Right lobe of liver (tissue), 6 donors: ENCODE data around the gene PFKFB3. TPM values are rescaled to one million over a fixed set of nuclear protein-coding genes. Genes with fewer than 3 reads are reported as not detected.

Experiments
- ATAC-seq, 4 donors: fragments of 200-7000 bp; cut with Tn5 transposase; one replicate each; pipeline ENCODE4 v1.9.1; 2020; ENCODE audit warnings: mild to moderate bottlenecking in 4 of 4, moderate library complexity in 4 of 4
- DNase-seq, 3 donors: peaks; one replicate each; pipeline ENCODE4 v3.0.0-alpha.2; 2020
- H3K27ac ChIP-seq, 3 donors: fragments of 200-600 bp; one replicate each; pipeline ENCODE4 v1.8.0; 2022
- H3K27me3 ChIP-seq, 2 donors: fragments of 200-600 bp; one replicate each; pipeline ENCODE4 v1.8.0; 2022
- H3K36me3 ChIP-seq, 4 donors: fragments of 200-600 bp; sonication (generic) in 1 of 4; one replicate each; pipeline versions ENCODE4 v1.5.1 to v1.8.0; 2017 to 2022; ENCODE audit warnings: control low read depth in 1 of 4
- H3K4me1 ChIP-seq, 4 donors: fragments of 200-600 bp; sonication (generic) in 1 of 4; one replicate each; pipeline versions ENCODE4 v1.5.1 to v1.8.0; 2017 to 2022; ENCODE audit warnings: control low read depth in 1 of 4
- H3K4me3 ChIP-seq, 3 donors: fragments of 200-600 bp; one replicate each; pipeline ENCODE4 v1.8.0; 2022
- H3K9me3 ChIP-seq, 4 donors: fragments of 200-600 bp; sonication (generic) in 1 of 4; one replicate each; pipeline versions ENCODE4 v1.5.1 to v1.8.0; 2017 to 2022; ENCODE audit warnings: control low read depth in 1 of 4
- POLR2A ChIP-seq: fragments of 450-650 bp; IDR thresholded peaks from one replicate; pipeline ENCODE4 v1.6.1; 2017; ENCODE audit warnings: antibody characterized with exemption, mild to moderate bottlenecking
- WGBS: methylation state at CpG from one replicate; pipeline ENCODE4 v1.1.6; 2018; ENCODE audit warnings: low coverage, low lambda C conversion rate; ENCODE audit not compliant: insufficient coverage; ENCODE audit errors: missing lambda C conversion rate; 5-methylcytosine and 5-hydroxymethylcytosine counted together
- intact Hi-C, 2 donors: fragments of 100-400 bp; cut with DNase I; formaldehyde crosslinking; loops; one replicate each; pipeline versions ENCODE4 v1.11.2 to v1.14.1; 2022
- total RNA-seq, 6 experiments: library from RNA; depleted of rRNA in 2 of 6; stranded (reverse); fragments of >200 nt in 2 of 6; fragmentation: NEBNext Ultra II Directional in 3 of 6; extraction: Animal tissue kit (Norgen Biotek cat#: 25700) in 3 of 6; gene quantifications; one replicate each; pipeline versions ENCODE4 v1.1.0 to v1.2.4, GENCODE V29; 2016 to 2023
- TF ChIP-seq, protein P1 (sequence below), 4 donors: fragments of 200-600 bp in 3 of 4; fragments of 450-650 bp in 1 of 4; IDR thresholded peaks; one replicate each; pipeline versions ENCODE4 v1.5.1 to v1.8.0; 2016 to 2022; ENCODE audit warnings: antibody characterized with exemption in 4 of 4, mild to moderate bottlenecking in 2 of 4
- donor health status: DM: no; HTN: yes; CAD: no.
- donor health status: DM: no; HTN: no; CAD: no.
- donor health status: DM: no; HTN: no; CAD: no.
- donor health status: DM: no; HTN: yes; CAD: no.
- donor health status: DM: no; HTN: yes; CAD: no.

The PFKFB3 gene
- total RNA-seq, 6 experiments from 2014 or later, result 6.8 to 57.8 (median 20.8) TPM

DNA sequence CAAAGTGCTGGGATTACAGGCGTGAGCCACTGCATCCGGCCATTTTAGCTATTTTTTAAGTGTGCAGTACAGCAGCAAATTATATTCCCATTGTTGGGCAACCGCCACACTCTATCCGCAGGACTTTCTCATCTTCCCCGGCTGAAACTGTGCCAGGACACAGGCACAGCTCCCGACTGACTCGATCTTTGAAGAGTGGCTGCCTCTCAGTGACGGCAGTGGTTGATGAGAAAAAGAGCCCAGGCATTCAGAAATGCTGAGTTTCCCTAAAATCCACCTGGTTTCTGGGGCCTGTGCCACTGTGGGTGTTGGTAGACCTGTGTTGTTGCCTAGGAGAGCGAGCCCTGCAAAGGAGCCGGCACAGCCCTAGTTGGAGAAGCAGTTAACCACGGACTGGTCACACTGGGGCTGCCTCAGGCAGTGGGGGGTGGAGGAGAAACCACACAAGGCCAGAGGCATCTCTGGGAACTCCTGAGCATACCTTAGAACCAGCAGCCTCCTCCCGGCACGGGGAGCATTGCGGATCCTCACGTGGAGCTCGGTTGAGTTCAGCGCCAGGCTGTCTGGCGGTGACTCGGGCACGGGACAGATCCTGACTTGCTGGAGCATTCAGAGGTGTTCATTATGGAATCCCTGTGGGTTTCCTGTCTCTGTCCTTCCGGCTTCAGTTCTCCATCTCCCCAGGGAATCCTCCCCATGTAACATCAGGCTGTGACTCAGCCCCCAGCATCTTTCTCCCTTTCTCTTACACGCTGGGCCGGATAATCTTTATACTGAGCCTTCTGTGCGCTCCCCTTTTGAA lies 16.2 kb downstream of the PFKFB3 start:
- Histone ChIP-seq H3K36me3 (peaks cover 5 to 71% (median 30%) of the 10 kb centered on the region in 4 donors), H3K27ac (no peak overlapping the region), H3K27me3 (no peaks in the 10 kb centered on the region), H3K9me3 (no peaks in the 10 kb centered on the region), H3K4me3 (no peak overlapping the region), H3K4me1 (no peaks in the 10 kb centered on the region)
- peak in 1 of 4 donors; percentile 9 for ATAC-seq
- no peak for DNase-seq
- 81% methylated on average over 9 of the region's 24 CpGs for WGBS
- TF ChIP-seq, protein P1, sequence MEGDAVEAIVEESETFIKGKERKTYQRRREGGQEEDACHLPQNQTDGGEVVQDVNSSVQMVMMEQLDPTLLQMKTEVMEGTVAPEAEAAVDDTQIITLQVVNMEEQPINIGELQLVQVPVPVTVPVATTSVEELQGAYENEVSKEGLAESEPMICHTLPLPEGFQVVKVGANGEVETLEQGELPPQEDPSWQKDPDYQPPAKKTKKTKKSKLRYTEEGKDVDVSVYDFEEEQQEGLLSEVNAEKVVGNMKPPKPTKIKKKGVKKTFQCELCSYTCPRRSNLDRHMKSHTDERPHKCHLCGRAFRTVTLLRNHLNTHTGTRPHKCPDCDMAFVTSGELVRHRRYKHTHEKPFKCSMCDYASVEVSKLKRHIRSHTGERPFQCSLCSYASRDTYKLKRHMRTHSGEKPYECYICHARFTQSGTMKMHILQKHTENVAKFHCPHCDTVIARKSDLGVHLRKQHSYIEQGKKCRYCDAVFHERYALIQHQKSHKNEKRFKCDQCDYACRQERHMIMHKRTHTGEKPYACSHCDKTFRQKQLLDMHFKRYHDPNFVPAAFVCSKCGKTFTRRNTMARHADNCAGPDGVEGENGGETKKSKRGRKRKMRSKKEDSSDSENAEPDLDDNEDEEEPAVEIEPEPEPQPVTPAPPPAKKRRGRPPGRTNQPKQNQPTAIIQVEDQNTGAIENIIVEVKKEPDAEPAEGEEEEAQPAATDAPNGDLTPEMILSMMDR (IDR thresholded peaks at IDR 0.05), result no peak
- no peak for TF ChIP-seq POLR2A
- intact Hi-C loops, result no loop called here

DNA sequence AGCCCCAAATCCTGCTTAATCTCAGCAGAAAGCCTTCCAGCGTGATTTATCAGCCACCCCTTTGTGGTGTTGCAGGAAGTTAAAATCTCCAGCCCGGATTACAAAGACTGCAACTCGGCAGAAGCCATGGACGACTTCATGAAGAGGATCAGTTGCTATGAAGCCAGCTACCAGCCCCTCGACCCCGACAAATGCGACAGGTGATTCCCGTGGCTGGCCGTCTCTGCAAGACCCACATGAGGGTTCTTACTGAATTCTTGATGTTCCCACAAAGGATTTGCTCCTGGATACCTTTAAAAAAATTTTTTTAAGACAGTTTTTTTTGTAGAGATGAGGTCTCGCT lies 16.7 kb downstream of the PFKFB3 start:
- intact Hi-C loops, result no loop called here
- Histone ChIP-seq H3K4me3 (no peak overlapping the region), H3K27ac (no peak overlapping the region), H3K9me3 (no peaks in the 10 kb centered on the region), H3K36me3 (peaks cover 6 to 71% (median 32%) of the 10 kb centered on the region in 4 donors), H3K27me3 (no peaks in the 10 kb centered on the region), H3K4me1 (no peaks in the 10 kb centered on the region)
- ATAC-seq (no peak), DNase-seq (no peak)
- TF ChIP-seq, protein P1 (IDR thresholded peaks at IDR 0.05), result no peak
- no peak for TF ChIP-seq POLR2A
- WGBS, result 80% methylated on average over 10 of the region's 10 CpGs

DNA sequence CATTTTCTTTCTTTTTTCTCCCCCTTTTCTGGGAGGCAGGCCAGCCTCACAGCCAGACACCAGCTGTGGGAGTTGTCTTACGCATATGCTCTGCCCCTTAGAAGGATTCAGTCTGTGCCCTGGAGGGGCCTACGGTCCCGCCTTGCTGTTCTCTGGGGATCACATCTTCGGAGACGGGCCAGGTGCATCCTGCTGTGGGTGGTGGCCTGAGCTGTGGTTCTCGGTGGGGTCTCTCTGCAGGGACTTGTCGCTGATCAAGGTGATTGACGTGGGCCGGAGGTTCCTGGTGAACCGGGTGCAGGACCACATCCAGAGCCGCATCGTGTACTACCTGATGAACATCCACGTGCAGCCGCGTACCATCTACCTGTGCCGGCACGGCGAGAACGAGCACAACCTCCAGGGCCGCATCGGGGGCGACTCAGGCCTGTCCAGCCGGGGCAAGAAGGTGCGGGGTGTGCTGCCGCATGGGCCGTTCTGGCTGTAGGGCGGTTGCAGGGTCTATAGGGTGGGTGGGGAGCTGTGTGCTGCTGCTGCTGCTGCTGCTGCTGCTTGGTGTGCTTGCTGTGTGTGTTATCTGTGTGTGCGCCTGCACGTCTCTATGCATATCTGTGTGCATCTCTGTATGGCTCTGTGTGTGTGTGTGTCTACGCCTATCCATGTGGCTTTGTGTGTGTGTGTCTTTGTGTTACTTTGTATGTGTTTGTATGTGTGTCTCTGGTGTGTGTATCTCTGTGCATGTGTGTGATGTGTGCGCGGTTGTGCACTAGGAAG lies 17.9 kb downstream of the PFKFB3 start:
- ATAC-seq (peak in 1 of 4 donors; percentile 3), DNase-seq (no peak)
- intact Hi-C loops, result no loop called here
- no peaks in the 10 kb centered on the region for H3K9me3 ChIP-seq
- H3K27ac ChIP-seq, result no peak overlapping the region
- 89% methylated on average over 13 of the region's 32 CpGs for WGBS
- no peaks in the 10 kb centered on the region for H3K27me3 ChIP-seq
- no peak overlapping the region for H3K4me3 ChIP-seq
- no peak for TF ChIP-seq POLR2A
- TF ChIP-seq, protein P1 (IDR thresholded peaks at IDR 0.05), result no peak
- no peaks in the 10 kb centered on the region for H3K4me1 ChIP-seq
- peaks cover 6 to 72% (median 32%) of the 10 kb centered on the region in 4 donors for H3K36me3 ChIP-seq

DNA sequence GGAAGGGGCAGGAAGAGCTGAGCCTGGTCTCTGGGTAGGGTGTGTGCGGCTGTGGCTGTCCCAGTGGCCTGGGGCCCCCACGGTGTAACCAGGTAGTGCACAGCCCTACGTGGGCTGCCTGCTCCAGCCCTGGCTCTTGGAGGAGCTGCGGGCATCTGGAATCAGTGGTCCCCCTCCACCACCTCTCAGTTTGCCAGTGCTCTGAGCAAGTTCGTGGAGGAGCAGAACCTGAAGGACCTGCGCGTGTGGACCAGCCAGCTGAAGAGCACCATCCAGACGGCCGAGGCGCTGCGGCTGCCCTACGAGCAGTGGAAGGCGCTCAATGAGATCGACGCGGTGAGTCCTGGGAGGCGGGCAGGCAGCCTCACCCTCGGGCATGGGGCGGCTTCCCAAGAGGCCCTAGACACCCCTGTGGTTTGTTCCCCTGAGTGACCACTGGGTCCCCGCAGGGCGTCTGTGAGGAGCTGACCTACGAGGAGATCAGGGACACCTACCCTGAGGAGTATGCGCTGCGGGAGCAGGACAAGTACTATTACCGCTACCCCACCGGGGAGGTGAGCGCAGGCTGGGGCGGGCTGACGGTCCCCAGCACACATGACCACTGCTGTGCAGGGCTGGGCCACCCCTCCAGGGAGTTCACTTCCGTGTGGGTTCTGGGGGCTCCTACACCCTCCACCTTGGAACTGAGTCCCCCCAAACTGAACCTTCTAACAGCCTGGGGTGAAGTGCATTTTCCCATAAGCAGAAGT lies 18.6 kb downstream of the PFKFB3 start:
- DNase-seq, result no peak
- no peak for TF ChIP-seq POLR2A
- TF ChIP-seq, protein P1 (IDR thresholded peaks at IDR 0.05), result no peak
- no peak for ATAC-seq
- no peak overlapping the region for H3K4me3 ChIP-seq
- 60% methylated on average over 1 of the region's 30 CpGs for WGBS
- H3K4me1 ChIP-seq, result no peaks in the 10 kb centered on the region
- peaks cover 6 to 72% (median 31%) of the 10 kb centered on the region in 4 donors for H3K36me3 ChIP-seq
- no peaks in the 10 kb centered on the region for H3K9me3 ChIP-seq
- no peak overlapping the region for H3K27ac ChIP-seq
- H3K27me3 ChIP-seq, result no peaks in the 10 kb centered on the region
- intact Hi-C loops, result no loop called here
